HG03432 (cell line): ENCODE measurements around the gene CORO7.
"Not testable (repeated sequence)": the region's sequence is repeated elsewhere in the genome, so short reads cannot be mapped to it uniquely, and the experiment has no call there.

Source experiments
- ATAC-seq: cut with Tn5 transposase; IDR thresholded peaks from one replicate; pipeline ENCODE4 v1.9.1; 2021; ENCODE audit warnings: mild to moderate bottlenecking, moderate library complexity; ENCODE audit not compliant: unreplicated experiment

Gene CORO7

DNA sequence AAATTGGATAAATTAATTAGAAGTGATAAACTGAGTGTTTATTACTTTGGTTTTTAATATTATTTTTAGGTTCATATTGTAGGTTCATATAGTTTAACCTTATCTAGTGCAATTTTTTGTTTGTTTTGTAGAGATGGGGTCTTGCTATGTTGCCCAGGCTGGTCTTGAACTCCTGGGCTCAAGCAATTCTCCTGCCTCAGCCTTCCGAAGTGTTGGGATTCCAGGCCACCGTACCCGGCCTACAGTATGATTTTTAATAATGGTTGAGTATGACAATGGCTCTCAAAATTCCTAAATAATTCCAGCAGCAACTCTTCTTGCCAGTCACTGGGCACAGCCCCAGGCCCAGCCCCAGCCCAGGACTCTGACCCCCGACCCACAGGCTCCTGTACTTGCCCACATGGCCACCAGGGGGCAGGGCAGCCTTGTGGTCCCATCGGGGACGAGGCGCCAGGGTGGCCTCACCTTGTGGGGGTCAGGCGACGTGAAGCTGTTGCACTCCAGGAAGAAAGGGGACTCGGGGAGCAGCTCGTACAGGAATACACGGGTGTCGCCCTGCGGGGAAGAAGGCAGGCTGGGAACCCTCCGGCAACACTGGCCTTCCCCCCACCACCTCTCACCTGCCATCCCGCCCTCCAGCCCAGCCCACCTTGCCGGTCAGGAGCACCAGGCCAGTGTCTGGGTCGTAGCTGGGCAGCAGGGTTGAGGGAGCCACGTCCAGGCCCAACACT, 57.4 kb downstream of the CORO7 start:
- no peak for ATAC-seq

DNA sequence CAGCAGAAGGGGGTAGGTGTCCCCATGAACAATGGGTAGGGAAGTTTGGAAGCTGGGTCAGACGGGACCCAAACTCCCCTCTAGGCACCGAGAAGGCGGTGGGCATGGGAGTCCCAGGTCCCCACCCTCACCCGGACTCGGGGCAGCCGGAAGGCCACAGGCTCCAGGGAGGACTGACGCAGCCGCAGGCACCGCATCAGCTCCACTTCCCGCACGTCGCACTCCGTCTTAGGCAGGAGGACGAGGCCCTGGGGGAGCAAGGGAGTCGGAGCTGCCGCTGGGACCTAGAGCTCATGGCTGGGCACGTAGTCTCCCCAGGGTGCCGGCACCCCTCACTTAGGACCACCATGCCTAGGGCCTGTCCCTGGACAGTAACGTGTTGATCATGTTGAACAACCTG, 58.2 kb downstream of the CORO7 start:
- no peak for ATAC-seq

DNA sequence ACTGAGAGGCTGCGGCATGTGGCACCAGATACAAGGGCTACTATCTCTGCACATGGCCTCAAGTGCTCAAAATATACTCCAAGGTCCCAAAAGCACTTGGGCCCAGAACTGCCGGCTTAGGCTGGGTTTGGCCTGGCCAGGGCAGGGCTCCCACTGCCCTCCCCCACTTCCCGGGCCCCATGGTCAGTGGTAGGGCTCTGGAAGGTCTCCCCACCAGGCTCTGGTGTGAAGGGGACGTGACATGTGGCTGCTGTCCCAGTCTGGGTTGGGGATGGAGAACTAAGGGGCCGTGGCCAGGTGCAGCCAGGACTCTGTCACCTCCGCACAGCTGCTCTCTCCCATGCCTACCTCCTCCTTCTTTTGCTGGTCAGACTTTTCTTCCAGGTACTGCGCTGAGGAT, 59.6 kb downstream of the CORO7 start:
- no peak for ATAC-seq

DNA sequence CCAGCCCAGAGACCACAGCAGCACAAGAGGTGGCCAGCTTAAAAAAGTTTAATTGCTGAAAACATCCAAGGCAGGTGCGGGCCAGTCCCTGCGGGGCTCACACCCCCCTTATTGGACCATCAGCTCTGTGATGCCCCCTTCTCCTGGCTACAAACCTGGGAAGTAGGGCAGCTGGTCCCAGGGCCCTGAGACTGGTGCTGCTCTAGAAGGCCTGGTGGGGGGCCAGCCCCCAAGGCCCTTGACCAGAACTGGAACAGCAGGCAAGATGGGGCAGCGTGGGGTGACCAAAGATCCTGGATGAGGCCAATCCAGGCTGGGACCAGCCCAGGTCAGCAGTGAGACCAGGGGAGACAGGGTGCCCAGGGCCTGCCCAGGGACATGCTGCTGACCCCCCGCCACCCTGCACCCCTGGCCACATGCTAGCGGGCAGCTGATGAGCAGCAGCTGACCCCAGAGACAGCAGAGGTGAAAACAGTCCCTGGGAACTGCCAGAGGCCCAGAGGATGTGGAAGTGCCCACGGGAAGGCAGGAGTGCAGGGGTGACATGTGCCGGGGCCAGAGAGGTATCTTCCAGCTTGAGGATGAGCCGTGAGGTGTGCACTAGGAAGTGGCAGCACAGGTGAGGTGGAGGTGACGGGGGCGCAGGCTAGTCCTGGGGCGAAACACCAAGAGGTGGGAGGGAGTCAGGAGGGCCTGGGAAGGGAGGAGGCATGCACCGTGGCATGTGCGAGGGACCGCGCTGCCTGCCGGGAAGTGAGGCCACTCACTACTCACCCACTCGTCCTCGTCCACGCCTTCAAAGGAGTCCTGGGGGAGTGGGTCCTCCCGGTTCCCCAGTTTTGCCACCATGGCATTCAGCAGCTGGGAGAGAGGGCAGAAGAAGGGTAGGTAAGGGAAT, 61.6 kb downstream of the CORO7 start:
- ATAC-seq, result no peak

DNA sequence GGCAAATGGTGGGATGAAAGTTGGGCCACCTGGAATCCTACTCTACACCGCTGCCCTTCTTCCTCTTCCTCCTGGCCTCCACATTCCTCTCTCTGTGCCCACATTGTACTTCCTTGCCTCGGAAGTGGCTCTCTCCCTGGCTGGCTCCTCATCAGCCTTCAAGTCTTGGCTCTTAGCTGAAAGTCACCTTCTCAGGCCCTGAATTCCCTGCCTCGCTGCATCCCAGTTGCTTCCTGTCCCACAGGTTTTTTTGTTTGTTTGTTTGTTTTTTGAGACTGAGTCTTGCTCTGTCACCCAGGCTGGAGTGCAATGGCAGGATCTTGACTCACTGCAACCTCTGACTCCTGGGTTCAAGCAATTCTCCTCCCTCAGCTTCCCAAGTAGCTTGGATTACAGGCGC, 62.7 kb downstream of the CORO7 start:
- no peak for ATAC-seq

DNA sequence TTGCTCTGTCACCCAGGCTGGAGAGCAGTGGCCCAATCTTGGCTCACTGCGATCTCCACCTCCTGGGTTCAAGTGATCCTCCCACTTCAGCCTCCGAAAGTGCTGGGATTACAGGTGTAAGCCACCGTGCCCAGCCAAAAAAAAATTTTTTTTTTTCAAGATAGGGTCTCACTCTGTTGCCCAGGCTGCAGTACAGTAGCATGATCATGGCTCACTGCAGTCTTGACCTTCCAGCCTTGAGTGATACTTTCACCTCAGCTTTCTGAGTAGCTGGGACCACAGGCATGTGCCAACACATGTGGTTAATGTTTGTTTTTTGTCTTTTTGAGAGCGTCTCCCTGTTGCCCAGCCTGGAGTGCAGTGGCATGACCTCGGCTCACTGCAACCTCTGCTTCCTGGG, 63.6 kb downstream of the CORO7 start:
- ATAC-seq, result no peak

DNA sequence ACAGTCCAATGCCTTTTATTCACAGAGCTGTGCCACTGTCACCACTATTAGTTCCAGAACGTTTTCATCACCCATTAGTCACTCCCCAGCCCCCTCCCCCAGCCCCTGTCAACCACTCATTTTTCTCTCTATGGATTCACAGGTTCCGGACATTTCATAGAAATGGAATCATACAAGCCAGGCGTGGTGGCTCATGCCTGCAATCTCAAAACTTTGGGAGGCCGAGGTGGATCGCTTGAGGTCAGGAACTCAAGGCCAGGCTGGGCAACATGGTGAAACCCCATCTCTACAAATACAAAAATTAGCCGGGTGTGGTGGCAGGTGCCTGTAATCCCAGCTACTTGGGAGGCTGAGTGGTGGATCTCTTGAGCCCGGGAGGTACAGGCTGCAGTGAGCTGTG, 64.5 kb downstream of the CORO7 start:
- ATAC-seq, result no peak

DNA sequence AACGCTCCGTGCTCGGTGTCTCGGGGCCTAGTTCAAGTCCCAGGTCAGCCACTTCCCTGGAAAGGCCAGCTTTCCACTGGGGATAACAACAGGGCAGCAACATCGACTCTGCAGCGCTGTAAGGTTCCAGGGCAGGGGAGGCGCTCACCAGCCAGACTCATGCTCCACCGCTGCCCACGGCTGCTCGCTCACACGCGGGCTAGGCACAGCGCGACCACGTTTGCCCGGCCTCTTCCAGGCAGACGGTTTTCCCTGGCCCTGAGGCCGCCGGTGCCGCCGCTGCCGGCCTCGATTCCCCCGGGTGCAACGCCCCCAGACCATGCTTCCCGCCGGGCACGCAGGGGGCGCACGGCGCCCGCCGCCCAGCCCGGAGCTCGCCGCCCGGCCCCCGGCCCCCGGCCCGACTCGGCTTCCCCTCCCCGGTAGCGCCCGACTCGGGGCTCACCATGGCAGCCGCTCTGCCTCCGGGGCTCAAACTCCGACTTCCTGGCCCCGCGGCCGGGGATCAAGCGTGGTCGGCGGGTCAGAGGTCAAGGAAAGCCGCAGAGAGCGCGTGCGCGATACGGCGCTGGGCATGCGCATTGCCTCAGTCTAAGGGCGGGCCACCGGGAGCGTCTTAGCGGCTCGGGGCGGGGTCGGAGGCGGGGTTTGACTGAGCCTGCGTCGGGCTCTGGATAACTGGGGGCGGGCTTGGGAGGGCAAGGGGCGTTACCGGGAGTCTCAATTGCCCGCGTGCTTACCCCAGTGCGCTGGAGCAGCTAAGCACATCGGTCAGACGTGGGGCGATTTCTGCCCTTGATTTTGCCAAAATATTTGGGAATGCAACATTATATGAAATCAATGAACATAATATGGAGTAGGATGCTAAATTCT, 65.4 kb downstream of the CORO7 start, which contains the start of gene PAM16:
Gene PAM16 (minus strand): TSS at position 535 of the 873 bp plus-strand sequence. CDS start 87 bp downstream, at position 448.
- ATAC-seq, result peak; percentile 90

DNA sequence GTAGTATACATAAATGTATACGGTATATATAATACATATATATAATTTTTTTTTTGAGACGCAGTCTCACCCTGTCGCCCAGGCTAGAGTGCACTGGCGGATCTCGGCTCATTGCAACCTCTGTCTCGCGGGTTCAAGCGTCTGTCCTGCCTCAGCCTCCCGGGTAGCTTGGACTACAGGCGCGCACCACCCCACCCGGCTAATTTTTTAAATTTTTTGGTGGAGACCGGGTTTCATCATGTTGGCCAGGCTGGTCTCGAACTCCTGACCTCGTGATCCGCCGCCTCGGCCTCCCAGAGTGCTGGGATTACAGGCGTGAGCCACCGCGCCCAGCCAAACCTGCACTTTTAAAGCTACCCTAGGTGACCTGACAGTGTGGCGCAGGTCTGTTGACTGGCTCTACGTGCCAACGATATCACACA, 66.0 kb downstream of the CORO7 start:
- ATAC-seq, result peak; percentile 9

DNA sequence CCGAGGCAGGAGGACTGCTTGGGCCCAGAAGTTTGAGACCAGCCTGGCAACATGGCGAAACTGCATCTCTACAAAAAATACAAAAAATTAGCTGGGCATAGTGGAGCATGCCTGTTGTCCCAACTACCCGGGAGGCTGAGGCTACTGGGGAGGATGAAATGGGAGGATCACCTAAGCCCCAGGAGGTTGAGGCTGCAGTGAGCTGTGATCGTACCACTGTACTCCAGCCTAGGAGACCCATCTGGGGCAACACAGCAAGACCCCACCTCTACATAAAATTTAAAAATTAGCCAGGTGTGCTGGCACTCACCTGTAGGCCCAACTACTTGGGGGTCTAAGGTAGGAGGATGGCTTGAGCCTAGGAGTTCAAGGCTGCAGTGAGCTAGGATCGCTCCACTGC, 67.1 kb downstream of the CORO7 start:
- ATAC-seq, result no peak

DNA sequence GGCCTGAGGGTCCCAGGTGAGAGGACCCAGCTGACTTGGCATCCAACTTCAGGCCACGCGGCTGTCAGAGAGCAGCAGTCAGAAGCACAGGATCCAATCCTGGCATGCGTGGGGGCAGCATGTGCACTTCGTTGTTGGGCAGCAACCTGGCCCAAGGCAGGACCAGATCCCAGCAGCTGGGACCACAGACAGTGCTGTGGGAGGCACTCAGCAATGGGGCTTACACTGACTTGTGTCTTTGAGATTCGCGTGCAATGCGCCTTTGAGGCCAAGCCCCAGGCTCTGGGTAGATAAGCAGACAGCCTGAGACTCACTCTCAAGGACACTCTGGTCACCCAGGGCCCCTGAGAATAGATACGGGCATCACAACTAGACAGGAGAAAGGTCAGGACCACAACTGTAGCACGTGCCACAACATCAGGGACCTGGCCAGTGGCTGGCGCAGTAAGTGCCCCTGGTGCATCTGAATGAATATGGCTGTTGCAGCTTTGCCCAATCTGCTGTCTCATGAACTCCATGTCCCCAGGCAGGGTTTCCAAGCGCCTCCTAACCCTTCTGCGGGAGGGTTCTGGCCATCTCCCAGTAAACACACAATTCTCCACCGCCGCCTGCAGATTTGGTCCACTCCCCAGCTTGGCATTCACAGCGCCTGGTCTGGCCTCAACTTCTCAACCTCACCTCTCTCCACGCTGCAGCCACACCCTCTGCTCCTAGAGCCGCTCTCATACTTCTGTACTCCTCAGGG, 68.5 kb downstream of the CORO7 start:
- no peak for ATAC-seq

DNA sequence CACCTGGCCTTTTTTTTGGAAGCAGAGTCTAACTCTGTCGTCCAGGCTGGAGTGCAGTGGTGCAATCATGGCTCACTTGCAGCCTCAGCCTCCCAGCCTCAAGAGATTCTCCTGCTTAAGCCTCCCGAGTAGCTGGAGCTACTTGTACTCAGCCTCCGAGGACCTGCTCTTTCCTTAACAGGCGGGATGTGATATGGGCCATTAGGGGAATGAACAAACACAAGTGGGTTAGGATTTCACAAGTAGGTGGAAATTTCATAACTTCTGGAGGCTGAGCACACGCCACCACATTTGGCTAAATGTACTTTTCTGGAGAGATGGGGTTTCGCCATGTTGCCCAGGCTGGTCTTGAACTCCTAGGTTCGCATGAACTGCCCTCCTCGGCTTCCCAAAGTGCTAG, 69.4 kb downstream of the CORO7 start:
- ATAC-seq, result no peak

DNA sequence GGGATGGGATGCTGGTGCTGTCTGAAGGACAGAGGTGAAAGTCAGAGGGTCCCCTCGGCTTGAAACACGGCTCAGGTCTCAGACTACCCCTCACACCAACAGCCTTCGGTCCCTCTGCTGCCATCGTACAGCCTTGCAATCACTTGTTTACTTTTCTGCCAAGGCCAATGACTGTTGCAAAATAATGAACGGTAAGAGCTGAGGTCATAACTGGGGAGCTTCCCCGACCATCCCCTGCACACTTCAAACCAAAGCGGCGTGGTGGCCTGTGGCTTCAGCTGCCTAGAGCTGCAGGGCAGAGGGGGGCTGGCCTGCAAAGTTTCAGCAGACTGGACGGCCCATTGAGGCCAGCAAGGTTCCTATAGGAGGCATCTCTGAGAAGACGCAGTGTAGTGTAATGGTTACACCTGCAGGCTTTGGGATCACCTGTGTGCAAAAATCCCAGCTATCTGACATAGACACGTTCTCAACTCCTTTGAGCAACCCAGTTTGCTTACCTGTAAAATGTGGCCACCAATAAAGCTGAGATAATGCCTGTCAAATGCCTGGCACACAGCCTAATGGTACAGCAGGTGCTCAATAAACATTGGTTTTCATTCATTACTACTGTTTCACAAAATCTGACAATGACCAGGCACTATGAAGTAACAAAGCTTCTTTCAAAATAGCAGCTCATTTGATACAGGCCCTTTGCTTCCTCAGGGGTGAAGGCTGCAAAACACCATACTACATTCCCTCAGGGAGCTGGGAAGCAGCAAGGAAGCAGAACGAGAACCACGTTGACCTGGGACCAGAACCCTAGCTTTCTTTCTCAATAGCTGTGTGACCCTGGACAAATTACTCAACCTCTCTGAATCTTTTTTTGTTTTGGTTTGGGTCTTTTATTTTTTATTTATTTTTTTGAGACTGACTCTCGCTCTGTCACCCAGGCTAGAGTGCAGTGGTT, 70.3 kb downstream of the CORO7 start:
- ATAC-seq, result no peak

DNA sequence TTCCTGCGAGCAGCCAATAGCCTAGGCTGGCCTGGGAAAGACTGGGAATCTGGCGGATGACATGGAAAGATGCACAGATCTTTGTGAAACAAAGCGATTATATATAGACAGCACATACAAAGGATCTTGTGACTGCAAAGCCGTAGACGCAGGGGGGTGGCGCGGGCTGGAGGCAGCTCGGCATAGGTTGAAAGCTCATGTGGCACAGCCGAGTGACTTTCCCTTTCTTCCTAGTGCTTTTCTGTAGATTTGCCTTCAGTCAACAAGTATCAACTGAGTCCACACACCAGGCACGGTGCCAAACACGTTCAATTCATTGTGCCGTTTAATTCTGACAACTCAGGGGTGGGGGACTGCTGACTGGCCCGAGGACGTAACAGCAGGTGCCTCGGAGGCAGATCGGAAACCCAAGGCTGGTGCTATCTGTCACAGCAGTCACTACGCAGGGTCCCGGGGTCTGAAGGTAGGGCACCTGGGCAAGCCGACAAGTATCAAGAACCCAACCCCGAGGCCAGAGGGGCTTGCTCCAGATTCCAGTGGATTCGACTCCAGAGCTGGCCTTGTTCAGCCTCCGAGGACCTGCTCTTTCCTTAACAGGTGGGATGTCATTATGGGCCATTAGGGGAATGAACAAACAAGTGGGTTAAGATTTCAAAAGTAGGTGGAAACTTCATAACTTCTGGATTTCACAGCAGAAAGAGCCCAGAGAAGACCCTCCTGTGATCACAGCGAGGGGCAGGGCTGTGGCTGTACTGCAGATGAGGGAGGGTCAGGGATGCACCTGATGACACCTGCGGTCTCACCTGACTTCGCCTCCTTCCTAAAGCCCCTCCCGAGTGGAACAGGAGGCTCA, 71.2 kb downstream of the CORO7 start:
- no peak for ATAC-seq

DNA sequence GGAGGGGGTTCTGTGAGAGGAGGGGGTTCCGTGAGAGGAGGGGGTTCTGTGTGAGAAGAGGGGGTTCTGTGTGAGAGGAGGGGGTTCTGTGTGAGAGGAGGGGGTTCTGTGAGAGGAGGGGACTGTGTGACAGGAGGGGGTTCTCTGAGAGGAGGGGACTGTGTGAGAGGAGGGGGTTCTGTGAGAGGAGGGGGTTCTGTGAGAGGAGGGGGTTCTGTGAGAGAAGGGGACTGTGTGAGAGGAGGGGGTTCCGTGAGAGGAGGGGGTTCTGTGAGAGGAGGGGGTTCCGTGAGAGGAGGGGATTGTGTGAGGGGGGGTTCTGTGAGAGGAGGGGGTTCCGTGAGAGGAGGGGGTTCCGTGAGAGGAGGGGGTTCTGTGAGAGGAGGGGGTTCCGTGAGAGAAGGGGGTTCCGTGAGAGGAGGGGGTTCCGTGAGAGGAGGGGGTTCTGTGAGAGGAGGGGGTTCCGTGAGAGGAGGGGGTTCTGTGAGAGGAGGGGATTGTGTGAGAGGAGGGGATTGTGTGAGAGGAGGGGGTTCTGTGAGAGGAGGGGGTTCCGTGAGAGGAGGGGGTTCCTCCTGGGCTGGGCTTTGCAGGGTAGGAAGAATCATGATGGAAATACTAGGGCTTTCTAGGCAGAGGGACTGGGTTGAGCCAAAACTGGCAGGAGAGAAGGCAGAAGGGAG, 72.0 kb downstream of the CORO7 start:
- not testable (repeated sequence) for ATAC-seq

DNA sequence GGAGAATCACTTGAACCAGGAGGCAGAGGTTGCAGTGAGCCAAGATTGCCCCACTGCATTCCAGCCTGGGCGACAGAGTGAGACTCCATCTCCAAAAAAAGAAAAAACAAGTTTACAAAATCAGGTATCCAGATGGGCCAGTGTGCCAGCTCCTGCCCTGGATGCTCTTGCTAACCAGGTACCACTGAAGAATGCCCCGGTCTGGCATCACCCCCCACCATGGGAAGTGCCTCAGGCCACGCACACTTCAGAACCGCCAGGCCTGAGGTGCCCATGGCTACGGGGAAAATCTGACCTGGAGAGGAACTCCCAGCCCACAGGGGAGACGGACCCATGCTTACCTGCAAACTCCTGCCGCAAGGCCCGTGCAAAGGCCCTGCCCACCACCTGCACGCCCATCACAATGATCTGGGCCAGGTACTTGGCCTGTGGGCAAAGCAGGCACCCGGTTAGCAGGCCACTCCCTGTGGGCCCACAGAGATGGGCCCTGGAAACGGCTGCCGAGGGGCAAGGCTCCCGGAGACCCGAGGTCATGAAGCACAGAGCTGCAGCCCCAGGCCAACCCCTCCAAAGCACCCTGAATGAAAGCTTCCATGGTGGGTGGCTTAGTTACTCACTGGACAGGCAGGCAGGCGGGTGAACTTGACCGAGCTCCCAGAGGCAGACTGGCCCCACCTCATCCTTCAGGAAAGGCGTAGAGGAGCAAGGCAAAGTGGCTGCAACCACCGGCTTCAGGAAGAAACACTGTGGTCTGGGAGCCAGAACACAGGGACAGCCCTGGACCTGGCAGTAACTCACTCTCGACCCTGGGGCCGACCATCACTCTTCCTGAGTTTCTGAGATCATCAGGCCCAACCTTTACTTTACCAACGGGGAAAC, 73.3 kb downstream of the CORO7 start:
- no peak for ATAC-seq

DNA sequence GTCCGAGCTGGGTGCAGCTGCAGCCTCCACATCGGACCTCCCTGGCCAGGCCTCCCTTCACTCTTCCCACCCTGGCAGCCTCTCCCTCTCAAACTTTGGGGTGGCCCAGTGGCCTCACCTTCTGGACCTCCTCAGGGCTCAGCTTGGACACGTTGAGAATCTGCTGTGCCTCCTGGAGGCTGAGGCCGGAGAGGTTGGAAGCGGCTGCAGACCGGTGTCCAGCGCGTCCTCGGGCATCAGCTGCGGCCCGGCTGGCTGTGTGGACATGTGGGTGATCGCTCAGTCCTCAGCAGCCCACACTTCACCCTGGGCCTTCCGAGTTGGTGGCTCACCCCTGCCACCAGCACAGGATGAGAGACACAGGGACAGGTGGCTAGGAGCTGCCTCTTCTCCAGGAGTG, 75.1 kb downstream of the CORO7 start:
- ATAC-seq, result no peak
